HepG2 (cell line): ENCODE data around the gene POF1B. TPM values are rescaled to one million over a fixed set of nuclear protein-coding genes. Genes with fewer than 3 reads are reported as not detected.

ENCODE experiments used
- ARHGAP35 ChIP-seq: sonication (generic); formaldehyde crosslinking; IDR thresholded peaks from 2 replicates; pipeline ENCODE4 v1.9.0; 2022; ENCODE audit warnings: mild to moderate bottlenecking, inconsistent platforms, moderate library complexity, missing genetic modification reagents, borderline replicate concordance
- ASH2L ChIP-seq: fragments of 300-600, 200-600 bp; sonication (generic); IDR thresholded peaks from 2 replicates; pipeline ENCODE4 v1.7.0; 2017; ENCODE audit warnings: low read depth, mild to moderate bottlenecking, moderate library complexity, mixed read lengths, low read length; ENCODE audit not compliant: insufficient read length
- ATF7 ChIP-seq, 2 experiments: fragments of 450-650 bp in 1 of 2; sonication (generic) in 1 of 2; formaldehyde crosslinking in 1 of 2; IDR thresholded peaks; 2 replicates each; pipeline versions ENCODE4 v1.4.0 to v1.6.1; 2016 to 2020; ENCODE audit warnings: antibody characterized with exemption in 1 of 2, mild to moderate bottlenecking in 1 of 2, missing genetic modification reagents in 1 of 2
- CREB1 ChIP-seq, 2 experiments: fragments of 450-650 bp in 1 of 2; IDR thresholded peaks; 2 replicates each; pipeline ENCODE4 v1.6.1; 2016 to 2017; ENCODE audit warnings: control low read depth in 1 of 2, mild to moderate bottlenecking in 1 of 2, missing compliant biosample characterization in 1 of 2, missing genetic modification characterization in 1 of 2
- E2F1 ChIP-seq: sonication (generic); formaldehyde crosslinking; IDR thresholded peaks from 2 replicates; pipeline ENCODE4 v1.5.0; 2020; ENCODE audit warnings: missing genetic modification reagents
- GABPB1 ChIP-seq: IDR thresholded peaks from 2 replicates; pipeline ENCODE4 v1.6.1; 2016; ENCODE audit warnings: mild to moderate bottlenecking, missing genetic modification reagents, moderate library complexity, missing compliant biosample characterization
- MAZ ChIP-seq, 2 experiments: sonication (generic) in 1 of 2; formaldehyde crosslinking in 1 of 2; IDR thresholded peaks; 2 replicates each; pipeline versions ENCODE4 v1.5.0 to v1.6.1; 2012 to 2020; ENCODE audit warnings: low read depth in 2 of 2, mild to moderate bottlenecking in 2 of 2, borderline replicate concordance in 1 of 2, improper control_type of control experiment in 1 of 2, low read length in 1 of 2, missing genetic modification reagents in 1 of 2, moderate library complexity in 1 of 2
- PATZ1 ChIP-seq: sonication (generic); formaldehyde crosslinking; IDR thresholded peaks from 2 replicates; pipeline ENCODE4 v1.4.0; 2020; ENCODE audit warnings: missing genetic modification reagents
- ZNF382 ChIP-seq: sonication (generic); formaldehyde crosslinking; IDR thresholded peaks from 2 replicates; pipeline ENCODE4 v1.5.0; 2020; ENCODE audit warnings: missing genetic modification reagents, mild to moderate bottlenecking, borderline replicate concordance
- ZNF589 ChIP-seq: sonication (generic); formaldehyde crosslinking; conservative IDR thresholded peaks from 2 replicates; pipeline ENCODE4 v1.8.0; 2022; ENCODE audit warnings: mild to moderate bottlenecking, moderate library complexity, missing genetic modification reagents
- ZNF777 ChIP-seq: sonication (generic); formaldehyde crosslinking; IDR thresholded peaks from 2 replicates; pipeline ENCODE4 v1.4.0; 2020; ENCODE audit warnings: missing genetic modification reagents
- ZSCAN31 ChIP-seq: sonication (generic); formaldehyde crosslinking; IDR thresholded peaks from 2 replicates; pipeline ENCODE4 v1.5.0; 2020; ENCODE audit warnings: low read depth, mild to moderate bottlenecking, missing genetic modification reagents
- polyA plus RNA-seq, 8 experiments: library from polyadenylated mRNA; depleted of rRNA in 3 of 8; stranded (reverse) in 7 of 8; unstranded in 1 of 8; fragments of >200 nt; fragmentation: Illumina TruSeq in 4 of 8; extraction: Trizol in 4 of 8; gene quantifications; 2 replicates each; pipeline versions ENCODE4 v1.2.1 to v1.2.3, GENCODE V29; 2011 to 2016; ENCODE audit warnings: low read depth in 4 of 8, missing spikeins in 1 of 8, mixed read lengths in 1 of 8; ENCODE audit not compliant: insufficient read depth in 1 of 8
- total RNA-seq, 5 experiments: library from RNA; depleted of rRNA; stranded (reverse); fragments of >200 nt; fragmentation: Illumina TruSeq; extraction: Trizol; gene quantifications; 2 replicates each; pipeline ENCODE4 v1.2.3, GENCODE V29; 2016; ENCODE audit warnings: low read depth in 1 of 5

Gene POF1B
- total and polyA plus RNA-seq, 2 of the 13 experiments (the other 11 are each of a cell fraction or from before 2014, with no cell fraction given): not detected

- 0 out of 2 replicates have a peak, but pooled peaks have one; percentile 31 for TF ChIP-seq ZSCAN31 (CRISPR knock-in tag)
- peak; percentile 41 for TF ChIP-seq ASH2L
- TF ChIP-seq E2F1: no peak
- peak; percentile 17; the same call in 1 of the 2 replicates for TF ChIP-seq GABPB1 (CRISPR knock-in tag)
- TF ChIP-seq MAZ (IDR thresholded peaks at IDR 0.05; ENCODE audit: borderline replicate concordance, low read depth, low read length): no peak
- 0 out of 2 replicates have a peak, but pooled peaks have one; percentile 21 for TF ChIP-seq MAZ (CRISPR knock-in tag; IDR thresholded peaks at IDR 0.05; ENCODE audit: low read depth)
- TF ChIP-seq ATF7 (IDR thresholded peaks at IDR 0.05): 0 out of 2 replicates have a peak, but pooled peaks have one; percentile 17
- no peak for TF ChIP-seq ATF7 (CRISPR knock-in tag; IDR thresholded peaks at IDR 0.05)
- no peak for TF ChIP-seq ZNF382
- peak; percentile 94 for TF ChIP-seq ZNF777 (CRISPR knock-in tag)
- peak; percentile 48; the same call in 1 of the 2 replicates for TF ChIP-seq PATZ1
- no peak for TF ChIP-seq ZNF589 (CRISPR knock-in tag)
- no peak for TF ChIP-seq ARHGAP35 (CRISPR knock-in tag)
- peak; percentile 38; the same call in 1 of the 2 replicates for TF ChIP-seq CREB1 (IDR thresholded peaks at IDR 0.05)
- TF ChIP-seq CREB1 (CRISPR knock-in tag; IDR thresholded peaks at IDR 0.05): no peak
These were observed 135.6 kb downstream of the POF1B start, which contains the start of the genes SATL1 and ZNF711 (continued) for GRCh38 chrX:85243761-85244449.
